Left colon (tissue), 2 donors: ENCODE results near the gene RANBP3L. TPM values are rescaled to one million over a fixed set of nuclear protein-coding genes. Genes with fewer than 3 reads are reported as not detected.
"Not testable (repeated sequence)": the region's sequence is repeated elsewhere in the genome, so short reads cannot be mapped to it uniquely, and the experiment has no call there.

Source experiments
- ATAC-seq: fragments of 200-7000 bp; cut with Tn5 transposase; one replicate; pipeline ENCODE4 v1.9.1; 2020; ENCODE audit warnings: mild to moderate bottlenecking, moderate library complexity
- DNase-seq, 2 donors: peaks; one replicate each; pipeline ENCODE4 v3.0.0-alpha.2; 2020
- intact Hi-C, 2 donors: fragments of 100-400 bp; cut with DNase I in 1 of 2; cut with micrococcal nuclease in 1 of 2; formaldehyde crosslinking; loops; one replicate each; pipeline versions ENCODE4 v1.11.2 to v1.14.0; 2022; cut with DNase I, micrococcal nuclease
- total RNA-seq, 2 donors: library from RNA; stranded (reverse); fragmentation: NEBNext Ultra II Directional; extraction: Animal tissue kit (Norgen Biotek cat#: 25700); gene quantifications; one replicate each; pipeline ENCODE4 v1.2.1, GENCODE V29; 2021
- donor health status: DM: no; HTN: no; CAD: no.
- donor health status: DM: yes; HTN: yes; CAD: no.

The RANBP3L gene
- total RNA-seq, 2 donors from 2014 or later = 0.17 TPM; not detected in 1

GRCh38 chr5:36228505-36228904, 73.2 kb downstream of the RANBP3L start:
- intact Hi-C loops = no loop called here
- DNase-seq = no peak
- ATAC-seq = no peak

- no peak for ATAC-seq
- intact Hi-C loops = no loop called here
- no peak for DNase-seq
Measured at GRCh38 chr5:36227046-36227445, 74.7 kb downstream of the RANBP3L start.

GRCh38 chr5:36222620-36223019, 79.1 kb downstream of the RANBP3L start:
- ATAC-seq (no peak), DNase-seq (no peak)
- intact Hi-C loops = no loop called here

GRCh38 chr5:36217988-36218387, 83.7 kb downstream of the RANBP3L start:
- no peak for DNase-seq
- intact Hi-C loops = no loop called here

GRCh38 chr5:36217567-36217966, 84.1 kb downstream of the RANBP3L start:
- DNase-seq (no peak), ATAC-seq (no peak)
- intact Hi-C loops = no loop called here

More at GRCh38 chr5:36217988-36218387, 83.7 kb downstream of the RANBP3L start:
- ATAC-seq = no peak

GRCh38 chr5:36215910-36216309, 85.8 kb downstream of the RANBP3L start:
- intact Hi-C loops = no loop called here
- no peak for ATAC-seq
- no peak for DNase-seq

- DNase-seq (no peak), ATAC-seq (no peak)
- intact Hi-C loops = no loop called here
Measured at GRCh38 chr5:36214436-36214835, 87.3 kb downstream of the RANBP3L start.

- ATAC-seq (no peak), DNase-seq (no peak)
Measured at GRCh38 chr5:36209664-36210063, 92.0 kb downstream of the RANBP3L start.

GRCh38 chr5:36208786-36209185, 92.9 kb downstream of the RANBP3L start:
- intact Hi-C loops = no loop called here
- ATAC-seq (no peak), DNase-seq (no peak)

More at GRCh38 chr5:36209664-36210063, 92.0 kb downstream of the RANBP3L start:
- intact Hi-C loops = no loop called here

GRCh38 chr5:36206913-36207312, 94.8 kb downstream of the RANBP3L start:
- ATAC-seq (no peak), DNase-seq (no peak)
- intact Hi-C loops = no loop called here

- no peak for ATAC-seq
- DNase-seq = no peak
- intact Hi-C loops = no loop called here
Measured at GRCh38 chr5:36205329-36205728, 96.4 kb downstream of the RANBP3L start.

- intact Hi-C loops = no loop called here
- no peak for DNase-seq
- ATAC-seq = no peak
Measured at GRCh38 chr5:36202521-36202961, 99.2 kb downstream of the RANBP3L start.

GRCh38 chr5:36200513-36200912, 101.2 kb downstream of the RANBP3L start:
- DNase-seq (no peak), ATAC-seq (no peak)
- intact Hi-C loops = no loop called here

- DNase-seq (no peak), ATAC-seq (no peak)
- intact Hi-C loops = no loop called here
Measured at GRCh38 chr5:36199620-36200019, 102.1 kb downstream of the RANBP3L start.

GRCh38 chr5:36198783-36199182, 102.9 kb downstream of the RANBP3L start:
- ATAC-seq, intact Hi-C loops, DNase-seq: not testable (repeated sequence)

Other genes starting within 250 kb of the RANBP3L start
- not detected for gene UGT3A2, start 235.0 kb downstream of the RANBP3L start, total RNA-seq
- 10 to 100 TPM; 15.1 to 17.3 TPM for gene LMBRD2, start 150.0 kb downstream of the RANBP3L start, total RNA-seq
- gene SKP2, start 149.8 kb downstream of the RANBP3L start, total RNA-seq = 10 to 100 TPM; 14.4 to 19.1 TPM
- 10 to 100 TPM; 26.1 to 29.8 TPM for gene NADK2, start 60.0 kb downstream of the RANBP3L start, total RNA-seq